Fibroblast of lung (primary cell): ENCODE results near the gene MRPL19. TPM values are rescaled to one million over a fixed set of nuclear protein-coding genes. Genes with fewer than 3 reads are reported as not detected.

ENCODE experiments used
- DNase-seq, 2 donors: peaks; one replicate each; pipeline versions ENCODE4 v3.0.0 to v3.0.0-alpha.2; 2010; ENCODE audit warnings: low read depth in 2 of 2
- H2AFZ ChIP-seq: 2 replicates; pipeline ENCODE4 v1.5.1; 2012; ENCODE audit warnings: low read length, control low read depth, inconsistent platforms
- H3K27ac ChIP-seq: 2 replicates; pipeline ENCODE4 v1.5.1; 2011; ENCODE audit warnings: low read length, control low read depth; ENCODE audit not compliant: insufficient read depth
- H3K27me3 ChIP-seq: 2 replicates; pipeline ENCODE4 v1.5.1; 2011; ENCODE audit warnings: mild to moderate bottlenecking, low read length; ENCODE audit not compliant: control insufficient read depth, insufficient read depth
- H3K36me3 ChIP-seq: 2 replicates; pipeline ENCODE4 v1.5.1; 2011; ENCODE audit warnings: low read length; ENCODE audit not compliant: control insufficient read depth, insufficient read depth
- H3K4me1 ChIP-seq: 2 replicates; pipeline ENCODE4 v1.5.1; 2011; ENCODE audit warnings: low read length; ENCODE audit not compliant: control insufficient read depth, insufficient read depth; ENCODE audit errors: extremely low read depth
- H3K4me2 ChIP-seq: 2 replicates; pipeline ENCODE4 v1.5.1; 2011; ENCODE audit warnings: low read length, control low read depth; ENCODE audit not compliant: insufficient read depth; ENCODE audit errors: extremely low read depth
- H3K4me3 ChIP-seq, 4 experiments: fragments of 200-600 bp in 1 of 4; sonication (generic) in 1 of 4; replicated peaks in 1 of 4; 2 replicates each; pipeline ENCODE4 v1.5.1; 2011 to 2016; ENCODE audit warnings: low read length in 4 of 4, low read depth in 3 of 4, mild to moderate bottlenecking in 3 of 4, control low read depth in 2 of 4, inconsistent platforms in 1 of 4, mixed read lengths in 1 of 4; ENCODE audit not compliant: insufficient read depth in 1 of 4; ENCODE audit errors: control extremely low read depth in 1 of 4
- H3K79me2 ChIP-seq: 2 replicates; pipeline ENCODE4 v1.5.1; 2012; ENCODE audit warnings: mild to moderate bottlenecking, low read length, inconsistent platforms; ENCODE audit not compliant: control insufficient read depth, insufficient read depth
- H3K9ac ChIP-seq: 2 replicates; pipeline ENCODE4 v1.5.1; 2011; ENCODE audit warnings: mild to moderate bottlenecking, low read length, control low read depth; ENCODE audit not compliant: insufficient read depth
- H3K9me3 ChIP-seq: 2 replicates; pipeline ENCODE4 v1.5.1; 2012; ENCODE audit warnings: low read depth, low read length; ENCODE audit not compliant: control insufficient read depth, insufficient read depth
- H4K20me1 ChIP-seq: 2 replicates; pipeline ENCODE4 v1.5.1; 2011; ENCODE audit warnings: low read length; ENCODE audit not compliant: control insufficient read depth, insufficient read depth; ENCODE audit errors: extremely low read depth
- EZH2 ChIP-seq: IDR thresholded peaks from 2 replicates; pipeline ENCODE4 v1.5.1; 2012; ENCODE audit warnings: low read length, control low read depth, mild to moderate bottlenecking; ENCODE audit errors: missing control alignments
- polyA plus RNA-seq, 2 donors: library from polyadenylated mRNA; depleted of rRNA in 1 of 2; stranded (reverse) in 1 of 2; unstranded in 1 of 2; fragments of >200 nt; gene quantifications; 2 replicates each; pipeline ENCODE4 v1.2.1, GENCODE V29; 2011 to 2012; ENCODE audit warnings: missing spikeins in 1 of 2
- total RNA-seq: library from RNA; depleted of rRNA; stranded (reverse); fragments of >200 nt; gene quantifications from 2 replicates; pipeline ENCODE4 v1.2.1, GENCODE V29; 2014
- TF ChIP-seq, protein P1 (sequence below), 2 donors: IDR thresholded peaks in 1 of 2; conservative IDR thresholded peaks in 1 of 2; 1 replicate in 1 of 2; 2 replicates in 1 of 2; pipeline ENCODE4 v1.5.1; 2011 to 2012; ENCODE audit warnings: low read length in 2 of 2, control low read depth in 1 of 2, inconsistent platforms in 1 of 2, low read depth in 1 of 2, mild to moderate bottlenecking in 1 of 2

The MRPL19 gene
- total and polyA plus RNA-seq, 2 donors (not counting 1 experiment from before 2014, with no cell fraction given), result 36.2 to 39.3 TPM

DNA sequence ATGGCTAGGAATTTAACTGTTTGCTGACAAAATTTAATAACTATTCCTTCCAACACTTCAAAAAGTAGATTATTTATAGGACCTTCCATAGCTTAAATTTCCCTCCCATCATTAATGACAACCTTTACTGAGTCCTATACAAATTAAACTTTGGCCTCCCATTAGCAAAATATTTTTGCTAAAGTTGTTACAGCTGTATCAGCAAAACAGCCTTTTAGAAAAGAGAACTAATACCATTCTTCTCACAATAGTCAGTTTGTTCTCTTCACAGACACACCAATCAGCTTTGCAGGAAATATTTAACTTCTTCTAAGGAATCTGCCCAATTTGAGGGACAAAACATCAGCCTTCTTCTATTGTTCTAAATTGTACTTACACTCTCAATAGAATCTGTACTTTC lies 76.1 kb downstream of the MRPL19 start:
- H3K36me3 ChIP-seq, result no peaks in the 10 kb centered on the region
- DNase-seq, result no peak

DNA sequence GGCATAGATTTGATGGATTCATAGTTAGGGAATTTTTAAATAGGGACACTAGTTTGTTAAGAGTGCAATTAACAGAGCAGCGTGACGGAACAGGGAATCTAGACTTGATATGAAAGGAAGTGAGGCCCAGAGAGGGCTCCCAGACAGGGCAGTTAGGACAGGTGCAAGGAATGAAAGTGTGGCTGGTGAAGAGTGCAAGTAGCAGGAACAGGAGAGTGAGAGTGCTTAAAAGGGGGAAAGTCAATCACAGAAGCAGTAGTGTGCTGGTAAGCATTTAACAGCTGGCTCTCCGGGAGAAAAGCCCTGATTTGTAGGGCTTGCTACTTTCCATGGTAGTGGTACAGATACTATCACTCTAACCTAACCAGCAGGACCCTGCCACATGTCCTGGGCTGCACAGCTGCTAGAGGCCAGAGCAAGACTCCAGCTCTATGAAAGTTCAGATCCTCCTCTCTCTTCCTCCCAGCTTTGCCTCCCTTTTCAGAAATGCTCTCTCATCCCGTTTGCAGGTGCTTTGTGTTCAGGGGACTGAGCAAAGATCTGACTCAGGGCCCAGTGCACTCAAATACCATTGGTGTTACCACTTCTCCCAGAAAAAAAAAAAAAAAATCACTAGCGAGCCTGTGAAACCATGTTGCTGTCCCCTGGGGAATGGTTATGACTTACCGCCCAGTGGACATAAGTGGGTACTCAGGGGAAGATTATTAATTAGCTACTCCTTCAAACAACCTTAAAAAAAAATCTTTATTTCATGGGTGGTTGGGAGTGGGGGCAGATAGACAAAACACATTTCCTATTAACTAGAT lies 82.2 kb downstream of the MRPL19 start:
- H2AFZ ChIP-seq, result no peak overlapping the region

More for the DNA sequence above, 76.1 kb downstream of the MRPL19 start:
- no peaks in the 10 kb centered on the region for H3K79me2 ChIP-seq
- no peak overlapping the region for H3K4me3 ChIP-seq
- no peaks in the 10 kb centered on the region for H4K20me1 ChIP-seq
- TF ChIP-seq EZH2, result no peak
- TF ChIP-seq, protein P1, sequence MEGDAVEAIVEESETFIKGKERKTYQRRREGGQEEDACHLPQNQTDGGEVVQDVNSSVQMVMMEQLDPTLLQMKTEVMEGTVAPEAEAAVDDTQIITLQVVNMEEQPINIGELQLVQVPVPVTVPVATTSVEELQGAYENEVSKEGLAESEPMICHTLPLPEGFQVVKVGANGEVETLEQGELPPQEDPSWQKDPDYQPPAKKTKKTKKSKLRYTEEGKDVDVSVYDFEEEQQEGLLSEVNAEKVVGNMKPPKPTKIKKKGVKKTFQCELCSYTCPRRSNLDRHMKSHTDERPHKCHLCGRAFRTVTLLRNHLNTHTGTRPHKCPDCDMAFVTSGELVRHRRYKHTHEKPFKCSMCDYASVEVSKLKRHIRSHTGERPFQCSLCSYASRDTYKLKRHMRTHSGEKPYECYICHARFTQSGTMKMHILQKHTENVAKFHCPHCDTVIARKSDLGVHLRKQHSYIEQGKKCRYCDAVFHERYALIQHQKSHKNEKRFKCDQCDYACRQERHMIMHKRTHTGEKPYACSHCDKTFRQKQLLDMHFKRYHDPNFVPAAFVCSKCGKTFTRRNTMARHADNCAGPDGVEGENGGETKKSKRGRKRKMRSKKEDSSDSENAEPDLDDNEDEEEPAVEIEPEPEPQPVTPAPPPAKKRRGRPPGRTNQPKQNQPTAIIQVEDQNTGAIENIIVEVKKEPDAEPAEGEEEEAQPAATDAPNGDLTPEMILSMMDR (conservative IDR thresholded peaks at IDR 0.05 in 1 of 2, IDR thresholded peaks at IDR 0.05 in 1 of 2; ENCODE audit: low read depth in 1 of 2, low read length in 2 of 2), result no peak
- H2AFZ ChIP-seq, result no peak overlapping the region
- no peaks in the 10 kb centered on the region for H3K27me3 ChIP-seq
- no peak overlapping the region for H3K4me2 ChIP-seq
- no peaks in the 10 kb centered on the region for H3K9me3 ChIP-seq
- H3K9ac ChIP-seq, result no peak overlapping the region
- no peaks in the 10 kb centered on the region for H3K4me1 ChIP-seq
- H3K27ac ChIP-seq, result no peak overlapping the region

DNA sequence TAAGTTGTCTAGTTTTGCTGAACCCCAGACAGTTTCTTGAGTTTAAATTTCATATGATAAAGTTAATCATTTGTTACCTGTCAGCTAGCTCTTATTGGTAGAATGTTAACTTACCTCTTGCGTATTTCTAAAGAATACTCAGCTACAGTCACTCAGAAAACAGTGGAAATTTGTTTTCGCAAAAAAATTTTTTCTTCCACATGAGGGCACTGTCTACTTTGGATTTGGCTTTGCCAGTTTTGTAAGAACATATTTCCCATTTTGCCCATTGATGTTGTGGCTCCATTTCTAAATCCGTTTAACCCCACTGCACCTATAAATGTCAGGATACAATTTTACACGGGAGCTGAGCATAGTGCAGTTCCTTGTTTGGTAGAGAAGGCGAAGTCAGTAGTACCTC lies 83.3 kb downstream of the MRPL19 start:
- H3K27ac ChIP-seq, result no peak overlapping the region
- H3K27me3 ChIP-seq, result peaks cover 3% of the 10 kb centered on the region

More for the DNA sequence above, 82.2 kb downstream of the MRPL19 start:
- Histone ChIP-seq H4K20me1 (no peaks in the 10 kb centered on the region), H3K36me3 (no peaks in the 10 kb centered on the region), H3K4me1 (no peaks in the 10 kb centered on the region), H3K4me2 (no peak overlapping the region), H3K27me3 (peaks cover 3% of the 10 kb centered on the region), H3K9ac (no peak overlapping the region), H3K4me3 (no peak overlapping the region), H3K79me2 (no peaks in the 10 kb centered on the region), H3K9me3 (no peaks in the 10 kb centered on the region), H3K27ac (no peak overlapping the region)
- no peak for TF ChIP-seq EZH2
- TF ChIP-seq, protein P1 (conservative IDR thresholded peaks at IDR 0.05 in 1 of 2, IDR thresholded peaks at IDR 0.05 in 1 of 2; ENCODE audit: low read depth in 1 of 2, low read length in 2 of 2), result no peak
- no peak for DNase-seq

More for the DNA sequence above, 83.3 kb downstream of the MRPL19 start:
- no peaks in the 10 kb centered on the region for H3K36me3 ChIP-seq
- H3K4me1 ChIP-seq, result no peaks in the 10 kb centered on the region
- no peak overlapping the region for H2AFZ ChIP-seq
- H3K4me3 ChIP-seq, result no peak overlapping the region
- DNase-seq, result peak in 1 of 2 donors; percentile 19
- no peaks in the 10 kb centered on the region for H4K20me1 ChIP-seq
- H3K4me2 ChIP-seq, result no peak overlapping the region
- no peak for TF ChIP-seq EZH2
- TF ChIP-seq, protein P1 (conservative IDR thresholded peaks at IDR 0.05 in 1 of 2, IDR thresholded peaks at IDR 0.05 in 1 of 2; ENCODE audit: low read depth in 1 of 2, low read length in 2 of 2), result peak in 1 of 2 donors; percentile 15
- no peak overlapping the region for H3K9ac ChIP-seq
- no peaks in the 10 kb centered on the region for H3K9me3 ChIP-seq
- H3K79me2 ChIP-seq, result no peaks in the 10 kb centered on the region
